AG04450 (cell line): Measurements from ENCODE around the gene COL8A1. TPM values are rescaled to one million over a fixed set of nuclear protein-coding genes. Genes with fewer than 3 reads are reported as not detected.

Experiments
- CTCF ChIA-PET: fragments of 300-600, 350-600 bp; formaldehyde crosslinking; extraction: SDS; loops from one replicate; lab custom pipeline; 2022; ENCODE audit warnings: antibody characterized with exemption, inconsistent platforms; lab: Charles Lee
- POLR2A ChIA-PET: fragments of 350-600 bp; formaldehyde crosslinking; extraction: SDS; loops from one replicate; lab custom pipeline; 2021; ENCODE audit warnings: antibody characterized with exemption, inconsistent platforms; lab: Yijun Ruan, JAX
- DNase-seq: peaks from one replicate; pipeline ENCODE4 v3.0.0-alpha.2; 2011; ENCODE audit warnings: low read depth, low spot score
- H3K27ac ChIP-seq: one replicate; pipeline ENCODE4 v1.5.1; 2012; ENCODE audit warnings: low read depth, low read length, control low read depth
- H3K27me3 ChIP-seq: one replicate; pipeline ENCODE4 v1.6.0; 2012; ENCODE audit warnings: low read length; ENCODE audit not compliant: control insufficient read depth, insufficient read depth
- H3K4me3 ChIP-seq: 2 replicates; pipeline ENCODE4 v1.5.1; 2011; ENCODE audit warnings: mild to moderate bottlenecking, low read depth, low read length, control low read depth
- H3K9me3 ChIP-seq: 2 replicates; pipeline ENCODE4 v1.5.1; 2012; ENCODE audit warnings: low read length; ENCODE audit not compliant: control insufficient read depth, insufficient read depth
- polyA plus RNA-seq: library from polyadenylated mRNA; depleted of rRNA; stranded (reverse); fragments of >200 nt; gene quantifications from 2 replicates; pipeline ENCODE4 v1.2.3, GENCODE V29; 2011
- TF ChIP-seq, protein P1 (sequence below): IDR thresholded peaks from 2 replicates; pipeline ENCODE4 v1.5.1; 2011; ENCODE audit warnings: low read depth, low read length, control low read depth, inconsistent platforms

Gene COL8A1
- polyA plus RNA-seq, 1 experiment, result 101 TPM

DNA sequence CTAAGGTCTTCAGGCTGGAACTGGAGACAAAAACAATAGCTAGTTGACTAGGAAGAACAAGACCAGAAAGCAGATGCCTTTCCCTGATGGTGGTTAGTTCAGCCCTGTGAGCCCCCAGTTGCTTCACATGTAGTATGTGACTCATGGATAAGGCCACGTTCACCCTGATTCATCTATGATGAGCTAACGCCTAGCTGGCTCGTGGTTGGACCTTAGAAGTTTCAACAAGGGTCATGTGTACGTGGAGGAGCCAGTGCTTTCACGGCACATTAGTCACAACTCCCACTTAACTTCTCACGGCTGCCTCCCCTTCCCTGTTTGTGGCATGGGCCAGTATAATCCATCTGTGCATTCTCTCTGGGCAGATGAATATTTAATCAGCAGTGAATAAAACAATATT is 20.6 kb downstream of the COL8A1 start:
- Histone ChIP-seq H3K9me3 (no peaks in the 10 kb centered on the region), H3K4me3 (no peak overlapping the region), H3K27ac (peak overlapping the region; percentile 96), H3K27me3 (no peaks in the 10 kb centered on the region)
- ChIA-PET POLR2A (interaction anchor here (0.6 to 1.3 kb wide), 4 partner anchors 14 to 22 kb away, joined by 4 to 7 read pairs (median 6); partner anchors contain the start of gene COL8A1), CTCF (interaction anchor here (1.0 kb wide), 1 partner anchor 14 kb away, joined by 3 read pairs; no protein-coding TSS in a partner anchor)
- TF ChIP-seq, protein P1, sequence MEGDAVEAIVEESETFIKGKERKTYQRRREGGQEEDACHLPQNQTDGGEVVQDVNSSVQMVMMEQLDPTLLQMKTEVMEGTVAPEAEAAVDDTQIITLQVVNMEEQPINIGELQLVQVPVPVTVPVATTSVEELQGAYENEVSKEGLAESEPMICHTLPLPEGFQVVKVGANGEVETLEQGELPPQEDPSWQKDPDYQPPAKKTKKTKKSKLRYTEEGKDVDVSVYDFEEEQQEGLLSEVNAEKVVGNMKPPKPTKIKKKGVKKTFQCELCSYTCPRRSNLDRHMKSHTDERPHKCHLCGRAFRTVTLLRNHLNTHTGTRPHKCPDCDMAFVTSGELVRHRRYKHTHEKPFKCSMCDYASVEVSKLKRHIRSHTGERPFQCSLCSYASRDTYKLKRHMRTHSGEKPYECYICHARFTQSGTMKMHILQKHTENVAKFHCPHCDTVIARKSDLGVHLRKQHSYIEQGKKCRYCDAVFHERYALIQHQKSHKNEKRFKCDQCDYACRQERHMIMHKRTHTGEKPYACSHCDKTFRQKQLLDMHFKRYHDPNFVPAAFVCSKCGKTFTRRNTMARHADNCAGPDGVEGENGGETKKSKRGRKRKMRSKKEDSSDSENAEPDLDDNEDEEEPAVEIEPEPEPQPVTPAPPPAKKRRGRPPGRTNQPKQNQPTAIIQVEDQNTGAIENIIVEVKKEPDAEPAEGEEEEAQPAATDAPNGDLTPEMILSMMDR, result no peak
- peak; percentile 99 for DNase-seq

DNA sequence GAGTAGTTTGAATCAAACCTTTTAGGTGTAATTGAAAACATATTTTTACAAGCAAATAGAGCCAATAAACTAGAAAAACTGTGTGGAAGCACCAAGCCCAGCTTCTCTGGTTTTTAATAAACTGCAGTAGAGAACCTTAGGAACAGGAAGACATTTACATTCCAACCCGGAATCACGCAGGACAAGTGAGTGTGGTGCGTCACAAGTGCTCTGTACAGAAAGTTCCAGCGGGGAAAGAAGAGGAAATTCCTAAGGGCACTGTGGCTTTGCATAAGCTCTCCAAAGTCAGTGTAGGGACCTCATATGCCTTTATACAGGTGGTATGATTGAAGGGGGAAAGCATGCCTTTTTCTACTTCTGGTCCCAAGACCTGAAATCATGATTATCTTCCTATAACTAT is 21.6 kb downstream of the COL8A1 start:
- no peaks in the 10 kb centered on the region for H3K9me3 ChIP-seq
- no peak for DNase-seq
- H3K4me3 ChIP-seq, result no peak overlapping the region
- no peaks in the 10 kb centered on the region for H3K27me3 ChIP-seq
- no peak overlapping the region for H3K27ac ChIP-seq
- TF ChIP-seq, protein P1, result no peak
- ChIA-PET CTCF (interaction anchor here (1.0 to 1.5 kb wide), 2 partner anchors 13 to 15 kb away, joined by 3 to 5 read pairs; no protein-coding TSS in a partner anchor), POLR2A (interaction anchor here (1.2 kb wide), 1 partner anchor 23 kb away, joined by 5 read pairs; no protein-coding TSS in a partner anchor)

DNA sequence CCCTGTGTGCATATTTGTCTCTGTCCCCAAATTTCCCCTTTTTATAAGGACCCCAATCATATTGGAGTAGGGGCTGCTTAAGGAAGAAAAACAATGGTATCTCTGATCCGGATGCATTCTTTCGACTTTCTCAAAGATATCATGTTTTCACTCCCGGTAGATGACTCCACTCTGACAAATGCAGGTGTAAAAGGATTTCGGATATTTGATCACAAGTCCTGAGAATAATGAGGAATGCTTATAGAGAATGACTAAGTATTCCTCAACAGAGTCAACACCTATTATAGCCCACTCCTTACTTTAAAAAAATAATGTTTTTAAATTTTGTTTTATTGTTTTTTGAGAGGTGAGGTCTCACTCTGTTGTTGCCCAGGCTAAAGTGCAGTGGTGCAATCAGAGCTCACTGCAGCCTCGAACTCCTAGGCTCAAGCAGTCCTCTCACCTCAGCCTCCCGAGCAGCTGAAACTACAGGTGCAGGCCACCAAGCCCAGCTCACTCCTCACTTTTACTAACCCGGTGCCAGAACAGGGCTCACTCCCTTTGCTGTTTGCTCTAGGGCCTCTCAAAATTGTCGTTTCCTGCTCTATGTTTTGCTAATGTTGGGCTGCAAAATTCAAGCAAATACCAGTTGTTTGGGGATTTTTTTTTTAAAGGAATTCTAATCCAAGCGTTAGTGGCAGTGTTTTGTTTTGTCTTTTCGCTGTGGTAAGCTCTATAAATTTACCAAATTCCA is 24.6 kb downstream of the COL8A1 start:
- no peaks in the 10 kb centered on the region for H3K27me3 ChIP-seq
- H3K27ac ChIP-seq, result no peak overlapping the region
- TF ChIP-seq, protein P1, result no peak
- no peaks in the 10 kb centered on the region for H3K9me3 ChIP-seq
- H3K4me3 ChIP-seq, result no peak overlapping the region
- no peak for DNase-seq
- POLR2A ChIA-PET, result interaction anchor here (0.7 kb wide), 1 partner anchor 84 kb away, joined by 3 read pairs; no protein-coding TSS in a partner anchor
- CTCF ChIA-PET, result no interaction called here

DNA sequence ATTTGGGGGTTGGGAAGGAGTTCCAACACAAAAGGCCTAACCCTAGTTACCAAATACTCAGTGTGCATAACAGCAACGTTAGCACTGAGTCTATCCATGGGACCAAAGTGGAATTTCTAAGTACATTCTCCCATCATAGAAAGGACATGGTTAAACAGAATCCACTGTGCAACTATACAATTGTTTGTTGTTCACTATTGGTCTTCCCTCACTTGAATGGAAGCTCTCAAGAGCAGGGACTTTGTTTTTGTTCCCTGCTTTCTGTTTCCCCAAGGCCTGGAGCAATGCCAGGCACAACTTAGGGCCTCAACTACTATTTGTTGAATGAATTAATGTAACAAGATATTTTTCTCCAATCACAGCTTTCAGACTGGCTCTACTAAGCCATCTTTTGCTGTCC is 25.6 kb downstream of the COL8A1 start:
- no peaks in the 10 kb centered on the region for H3K9me3 ChIP-seq
- DNase-seq, result no peak
- POLR2A ChIA-PET, result interaction anchor here (0.7 kb wide), 1 partner anchor 83 kb away, joined by 3 read pairs; no protein-coding TSS in a partner anchor
- CTCF ChIA-PET, result interaction anchor here (1.2 kb wide), 1 partner anchor 19 kb away, joined by 3 read pairs; no protein-coding TSS in a partner anchor
- no peak overlapping the region for H3K4me3 ChIP-seq
- no peaks in the 10 kb centered on the region for H3K27me3 ChIP-seq
- no peak overlapping the region for H3K27ac ChIP-seq
- TF ChIP-seq, protein P1, result no peak

DNA sequence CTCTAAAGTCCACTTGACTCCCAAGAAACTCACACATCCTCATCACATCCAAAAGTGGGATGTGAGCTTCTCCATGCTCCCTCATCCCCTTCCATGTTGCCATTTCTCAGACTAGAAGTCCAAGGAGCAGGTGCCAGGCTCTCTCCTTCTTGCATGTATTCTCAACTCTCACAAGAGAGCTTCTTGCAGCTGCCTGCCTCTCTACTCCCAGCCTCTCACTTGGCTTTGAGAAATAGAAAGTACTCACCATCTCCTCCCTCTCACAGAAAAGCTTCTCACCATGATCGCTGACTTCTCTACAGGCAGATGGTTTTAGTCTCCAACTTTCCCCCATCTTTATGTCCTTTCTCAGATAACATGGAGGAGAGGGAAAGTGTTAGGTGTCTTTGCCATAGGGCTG is 26.6 kb downstream of the COL8A1 start:
- Histone ChIP-seq H3K9me3 (no peaks in the 10 kb centered on the region), H3K27me3 (no peaks in the 10 kb centered on the region), H3K4me3 (no peak overlapping the region), H3K27ac (no peak overlapping the region)
- ChIA-PET CTCF (interaction anchor here (0.6 to 1.2 kb wide), 3 partner anchors 20 to 39 kb away, joined by 3 to 4 read pairs (median 3); no protein-coding TSS in a partner anchor), POLR2A (no interaction called here)
- TF ChIP-seq, protein P1, result no peak
- DNase-seq, result no peak
